Measurements from ENCODE around the gene DOCK4.

DOCK4 gene

DNA sequence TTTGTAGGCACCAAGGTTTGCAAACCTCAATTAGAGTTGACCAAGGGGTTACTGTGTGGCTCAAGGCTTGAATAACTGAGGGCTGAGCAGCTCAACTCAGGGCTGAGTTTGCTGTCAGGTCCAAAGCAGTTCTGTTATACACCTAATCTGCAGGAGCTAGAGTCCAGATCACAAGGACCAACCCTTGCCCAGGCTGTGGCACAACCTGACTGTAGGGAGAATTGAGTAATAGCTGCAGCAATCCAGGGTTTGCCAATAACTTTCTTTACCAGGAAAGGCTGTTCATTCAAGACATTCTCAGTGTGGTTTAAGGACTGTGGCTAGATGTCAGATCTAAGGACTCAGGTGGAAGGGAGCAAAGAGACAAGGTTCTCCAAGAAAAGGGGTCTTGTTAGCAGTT is 528.4 kb downstream of the DOCK4 start:
- no peak for DNase-seq (ENCODE audit: low read depth)

DNA sequence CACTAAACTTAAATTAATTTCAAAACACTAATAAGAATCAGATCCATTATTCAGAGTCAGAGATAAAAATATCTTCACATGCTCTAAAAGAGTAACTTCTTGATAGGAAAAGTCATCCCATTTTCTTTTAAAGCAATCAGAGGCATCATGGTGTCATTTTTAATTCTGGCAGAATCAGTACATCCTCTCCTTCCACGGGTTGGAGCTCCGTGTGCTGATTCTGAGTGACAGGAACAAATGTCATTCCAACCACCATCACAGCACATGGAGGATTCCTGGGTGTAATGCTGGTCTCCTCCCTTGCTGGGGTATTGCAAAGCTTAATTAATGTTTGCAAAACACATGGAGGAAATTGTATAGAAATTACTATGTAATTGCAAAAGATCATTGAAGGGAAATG is 529.4 kb downstream of the DOCK4 start:
- no peak for DNase-seq (ENCODE audit: low read depth)
